ENCODE measurements around the gene FABP2.

- TF ChIP-seq GATA2 (IDR thresholded peaks at IDR 0.05; ENCODE audit: low read depth, low read length): no peak
- no peak for TF ChIP-seq GATA3 (IDR thresholded peaks at IDR 0.05; ENCODE audit: low read depth, low read length)
These were observed 6.8 kb upstream of the FABP2 start for GRCh38 chr4:119328695-119329094.
